Smooth muscle cell (in vitro differentiated cells): ENCODE results near the gene PPP2CA. TPM values are rescaled to one million over a fixed set of nuclear protein-coding genes. Genes with fewer than 3 reads are reported as not detected.

Source experiments
- DNase-seq: peaks from one replicate; lab custom pipeline; 2025; ENCODE audit not compliant: unreplicated experiment; lab: John Stamatoyannopoulos, UW
- H2AFZ ChIP-seq: fragments of 200-600 bp; sonication (generic); 2 replicates; pipeline ENCODE4 v1.6.0; 2016; ENCODE audit warnings: antibody characterized with exemption, low read depth, mild to moderate bottlenecking
- H3F3A ChIP-seq: fragments of 200-600 bp; sonication (generic); 2 replicates; pipeline ENCODE4 v1.6.0; 2017; ENCODE audit warnings: antibody characterized with exemption, low read depth
- H3K27ac ChIP-seq: fragments of 200-600 bp; sonication (generic); 2 replicates; pipeline ENCODE4 v1.5.1; 2016; ENCODE audit warnings: low read depth, mild to moderate bottlenecking
- H3K27me3 ChIP-seq: fragments of 200-600 bp; sonication (generic); 2 replicates; pipeline ENCODE4 v1.6.1; 2016; ENCODE audit warnings: low read depth, mild to moderate bottlenecking
- H3K36me3 ChIP-seq: fragments of 200-600 bp; sonication (generic); 2 replicates; pipeline ENCODE4 v1.5.1; 2016; ENCODE audit warnings: low read depth
- H3K4me1 ChIP-seq: fragments of 200-600 bp; sonication (generic); 2 replicates; pipeline ENCODE4 v1.5.1; 2016; ENCODE audit warnings: low read depth
- H3K4me2 ChIP-seq: fragments of 200-600 bp; sonication (generic); 2 replicates; pipeline ENCODE4 v1.6.0; 2016; ENCODE audit warnings: mild to moderate bottlenecking
- H3K4me3 ChIP-seq: fragments of 200-600 bp; sonication (generic); 2 replicates; pipeline ENCODE4 v1.5.1; 2016; ENCODE audit warnings: mild to moderate bottlenecking
- H3K79me2 ChIP-seq: fragments of 200-600 bp; sonication (generic); 2 replicates; pipeline ENCODE4 v1.6.0; 2016; ENCODE audit warnings: low read depth, mild to moderate bottlenecking
- H3K9ac ChIP-seq: fragments of 200-600 bp; sonication (generic); 2 replicates; pipeline ENCODE4 v1.6.0; 2016; ENCODE audit warnings: low read depth
- H3K9me3 ChIP-seq: fragments of 200-600 bp; sonication (generic); replicated peaks from 2 replicates; pipeline ENCODE4 v1.5.1; 2016; ENCODE audit warnings: low read depth
- H4K20me1 ChIP-seq: fragments of 200-600 bp; sonication (generic); 2 replicates; pipeline ENCODE4 v1.6.0; 2016; ENCODE audit warnings: low read depth
- WGBS: methylation state at CpG from one replicate; pipeline ENCODE4 v1.1.7; 2016; ENCODE audit warnings: low lambda C conversion rate; 5-methylcytosine and 5-hydroxymethylcytosine counted together
- microRNA-seq: library from miRNA; unstranded; fragments of <30 nt; microRNA quantifications from one replicate; pipeline ENCODE4, GENCODE V29; 2016; ENCODE audit warnings: borderline number of aligned reads
- polyA plus RNA-seq: library from polyadenylated mRNA; unstranded; fragments of >200 nt; fragmentation: Nextera tagmentation; extraction: Ambion mirVana; gene quantifications from 2 replicates; pipeline ENCODE4 v1.2.1, GENCODE V29; 2016
- small RNA-seq: library from RNA; depleted of rRNA; stranded (forward); fragments of <200 nt; gene quantifications from one replicate; pipeline ENCODE3, GENCODE V24; 2014
- total RNA-seq: library from RNA; depleted of rRNA; stranded (reverse); fragments of >200 nt; gene quantifications from 2 replicates; pipeline ENCODE4 v1.2.3, GENCODE V29; 2014
- TF ChIP-seq, protein P1 (sequence below): fragments of 200-600 bp; sonication (generic); IDR thresholded peaks from 2 replicates; pipeline ENCODE4 v1.5.1; 2017; ENCODE audit warnings: borderline replicate concordance, mild to moderate bottlenecking, antibody characterized with exemption; ENCODE audit not compliant: insufficient read depth, poor library complexity, severe bottlenecking

The PPP2CA gene
- total and polyA plus RNA-seq, 2 experiments from 2014 or later = 82.4 to 243 TPM

DNA sequence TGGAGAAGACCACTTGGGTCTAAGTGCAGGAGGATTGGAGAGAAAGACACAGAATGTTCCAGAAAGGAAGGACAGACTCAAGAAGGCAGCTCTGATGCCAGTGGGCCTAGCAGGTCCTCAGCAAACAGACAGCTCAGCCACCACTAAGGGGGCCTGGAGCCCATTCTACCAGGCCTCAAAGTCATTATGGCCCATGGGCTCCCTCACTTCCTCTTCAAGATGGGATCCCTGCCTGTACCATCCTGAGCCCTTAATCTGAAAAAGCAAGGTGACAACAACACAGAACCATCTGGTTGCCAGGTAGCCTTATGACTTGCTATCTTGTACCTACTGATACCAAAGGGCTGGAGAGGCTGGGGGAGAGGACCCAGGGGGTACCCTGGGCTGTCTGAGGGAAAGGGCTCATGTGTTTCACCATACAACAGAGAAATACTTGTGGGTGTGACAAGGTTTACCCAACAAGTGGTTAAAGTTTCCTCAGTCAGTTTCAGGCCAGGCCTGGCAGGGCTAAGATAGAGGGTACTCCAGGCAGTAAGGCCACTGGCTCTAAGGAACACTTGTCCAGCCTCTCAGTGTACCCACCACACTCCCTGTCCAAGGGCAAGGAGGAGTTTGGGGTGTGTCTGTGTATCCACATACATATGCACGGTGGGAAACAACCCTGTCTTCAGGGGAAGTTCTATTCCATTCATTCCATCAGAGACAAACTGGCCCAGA, 80.7 kb downstream of the PPP2CA start:
- Histone ChIP-seq H3K27me3 (no peaks in the 10 kb centered on the region), H3K36me3 (peaks cover 8% of the 10 kb centered on the region), H3F3A (no peaks in the 10 kb centered on the region), H3K79me2 (peaks cover 8% of the 10 kb centered on the region), H3K27ac (no peak overlapping the region), H3K4me2 (no peak overlapping the region), H3K4me3 (no peak overlapping the region), H3K9ac (no peak overlapping the region), H3K4me1 (no peaks in the 10 kb centered on the region), H4K20me1 (peaks cover 100% of the 10 kb centered on the region), H3K9me3 (no peaks in the 10 kb centered on the region), H2AFZ (no peak overlapping the region)
- WGBS = 73% methylated on average over 1 of the region's 1 CpG
- no peak for DNase-seq
- TF ChIP-seq, protein P1, sequence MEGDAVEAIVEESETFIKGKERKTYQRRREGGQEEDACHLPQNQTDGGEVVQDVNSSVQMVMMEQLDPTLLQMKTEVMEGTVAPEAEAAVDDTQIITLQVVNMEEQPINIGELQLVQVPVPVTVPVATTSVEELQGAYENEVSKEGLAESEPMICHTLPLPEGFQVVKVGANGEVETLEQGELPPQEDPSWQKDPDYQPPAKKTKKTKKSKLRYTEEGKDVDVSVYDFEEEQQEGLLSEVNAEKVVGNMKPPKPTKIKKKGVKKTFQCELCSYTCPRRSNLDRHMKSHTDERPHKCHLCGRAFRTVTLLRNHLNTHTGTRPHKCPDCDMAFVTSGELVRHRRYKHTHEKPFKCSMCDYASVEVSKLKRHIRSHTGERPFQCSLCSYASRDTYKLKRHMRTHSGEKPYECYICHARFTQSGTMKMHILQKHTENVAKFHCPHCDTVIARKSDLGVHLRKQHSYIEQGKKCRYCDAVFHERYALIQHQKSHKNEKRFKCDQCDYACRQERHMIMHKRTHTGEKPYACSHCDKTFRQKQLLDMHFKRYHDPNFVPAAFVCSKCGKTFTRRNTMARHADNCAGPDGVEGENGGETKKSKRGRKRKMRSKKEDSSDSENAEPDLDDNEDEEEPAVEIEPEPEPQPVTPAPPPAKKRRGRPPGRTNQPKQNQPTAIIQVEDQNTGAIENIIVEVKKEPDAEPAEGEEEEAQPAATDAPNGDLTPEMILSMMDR = no peak

Small RNAs within 50 kb of the gene (microRNA-seq; reads per million reads assigned to microRNA genes)
- gene MIR3661 = 1.8 reads per million

Small RNAs within 50 kb of the gene (small RNA-seq; reads per million reads assigned to genes)
- gene MIR3661 = not detected

Other genes starting within 250 kb of the PPP2CA start
- 252 and 275 TPM in 2 replicates for gene VDAC1, start 221.1 kb downstream of the PPP2CA start, total RNA-seq
- 221 and 243 TPM in 2 replicates for gene VDAC1, start 221.1 kb downstream of the PPP2CA start, polyA plus RNA-seq
- gene TCF7, start 111.4 kb downstream of the PPP2CA start, total RNA-seq = 1.8 and 3.2 TPM in 2 replicates
- 3.4 and 10.8 TPM in 2 replicates for gene TCF7, start 111.4 kb downstream of the PPP2CA start, polyA plus RNA-seq
- 620 and 658 TPM in 2 replicates for gene SKP1, start 49.1 kb downstream of the PPP2CA start, total RNA-seq
- gene SKP1, start 49.1 kb downstream of the PPP2CA start, polyA plus RNA-seq = 735 and 739 TPM in 2 replicates
- 3.1 and 5.1 TPM in 2 replicates for gene CDKL3, start 141.1 kb upstream of the PPP2CA start, total RNA-seq
- gene CDKL3, start 141.1 kb upstream of the PPP2CA start, polyA plus RNA-seq = 3.3 and 3.4 TPM in 2 replicates
- 42.1 and 60.6 TPM in 2 replicates for gene UBE2B, start 145.5 kb upstream of the PPP2CA start, total RNA-seq
- 86.8 and 112 TPM in 2 replicates for gene UBE2B, start 145.5 kb upstream of the PPP2CA start, polyA plus RNA-seq
- gene CDKN2AIPNL, start 185.8 kb upstream of the PPP2CA start, total RNA-seq = 9.9 and 18.2 TPM in 2 replicates
- gene CDKN2AIPNL, start 185.8 kb upstream of the PPP2CA start, polyA plus RNA-seq = 21.5 and 27.7 TPM in 2 replicates